HG03095 (cell line): ENCODE data around the gene DYSF.

ENCODE experiments used
- ATAC-seq: cut with Tn5 transposase; IDR thresholded peaks from one replicate; pipeline ENCODE4 v1.9.1; 2021; ENCODE audit warnings: moderate library complexity; ENCODE audit not compliant: unreplicated experiment

Gene DYSF

DNA sequence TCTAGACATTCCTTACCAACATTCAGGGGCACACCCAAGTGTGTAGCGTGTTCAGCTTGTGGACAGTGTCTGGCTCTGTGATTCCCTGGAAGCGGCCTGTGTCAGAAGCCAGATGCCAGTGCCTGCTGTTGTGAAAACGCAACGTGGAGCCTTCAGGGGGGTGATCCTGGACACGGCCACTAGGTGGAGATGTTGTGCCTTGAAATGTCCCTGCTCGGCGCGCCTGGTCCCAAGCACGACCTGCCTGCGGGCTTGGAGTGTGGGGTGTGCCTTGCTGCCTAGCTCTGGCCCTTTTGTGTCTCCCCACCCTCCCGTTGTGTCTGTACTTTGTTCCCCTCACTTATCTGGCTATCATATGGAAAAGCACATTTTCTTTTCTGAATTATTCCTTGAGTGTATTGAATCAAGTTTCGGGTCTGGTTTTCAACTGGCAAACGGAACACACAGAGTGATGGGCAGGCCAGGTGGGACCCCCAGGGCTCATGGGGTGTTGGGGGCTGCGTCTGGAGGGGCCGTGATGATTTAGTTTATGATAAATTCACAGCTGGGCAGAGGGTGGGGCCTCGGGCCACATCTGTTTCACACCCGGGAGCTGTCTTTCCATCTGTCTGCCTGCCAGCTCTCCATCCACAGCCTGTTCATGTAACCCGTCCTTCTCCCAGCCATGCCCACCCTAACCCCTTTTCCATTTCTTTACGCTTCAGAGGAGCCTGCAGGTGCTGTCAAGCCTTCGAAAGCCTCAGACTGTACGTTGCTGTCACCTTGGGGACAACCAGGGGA, 95.5 kb downstream of the DYSF start:
- ATAC-seq = no peak

GRCh38 chr2:71550801-71551630, 97.7 kb downstream of the DYSF start:
- no peak for ATAC-seq

DNA sequence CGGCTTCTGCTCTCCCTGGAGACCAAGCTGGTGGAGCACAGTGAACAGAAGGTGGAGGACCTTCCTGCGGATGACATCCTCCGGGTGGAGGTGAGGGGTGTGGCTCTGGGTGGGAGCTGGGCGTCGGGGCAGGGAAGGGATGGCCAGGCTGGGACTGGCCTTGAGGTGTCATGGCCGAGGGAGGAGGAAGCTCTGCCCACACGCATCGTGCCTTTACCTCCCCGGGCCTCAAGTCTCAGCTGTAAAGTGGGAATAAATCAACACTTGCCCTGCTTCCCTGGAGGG, 98.2 kb downstream of the DYSF start:
- no peak for ATAC-seq

- ATAC-seq = no peak
Observed at GRCh38 chr2:71552356-71552755, 99.0 kb downstream of the DYSF start.

DNA sequence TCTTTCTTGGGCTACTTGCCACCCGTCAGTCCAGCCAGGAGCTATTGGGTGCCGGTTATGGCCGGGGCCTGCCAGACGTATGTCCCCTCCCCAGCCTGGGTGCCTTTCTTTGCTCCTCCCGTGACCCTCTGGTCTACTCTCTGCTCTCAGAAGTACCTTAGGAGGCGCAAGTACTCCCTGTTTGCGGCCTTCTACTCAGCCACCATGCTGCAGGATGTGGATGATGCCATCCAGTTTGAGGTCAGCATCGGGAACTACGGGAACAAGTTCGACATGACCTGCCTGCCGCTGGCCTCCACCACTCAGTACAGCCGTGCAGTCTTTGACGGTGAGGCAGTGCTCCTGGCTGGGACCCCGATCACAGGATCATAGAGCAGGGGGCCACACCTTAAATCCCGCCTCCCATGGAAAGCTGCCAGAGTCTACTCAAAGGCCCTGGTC, 99.5 kb downstream of the DYSF start:
- no peak for ATAC-seq

GRCh38 chr2:71554028-71554705, 100.8 kb downstream of the DYSF start:
- ATAC-seq = no peak

DNA sequence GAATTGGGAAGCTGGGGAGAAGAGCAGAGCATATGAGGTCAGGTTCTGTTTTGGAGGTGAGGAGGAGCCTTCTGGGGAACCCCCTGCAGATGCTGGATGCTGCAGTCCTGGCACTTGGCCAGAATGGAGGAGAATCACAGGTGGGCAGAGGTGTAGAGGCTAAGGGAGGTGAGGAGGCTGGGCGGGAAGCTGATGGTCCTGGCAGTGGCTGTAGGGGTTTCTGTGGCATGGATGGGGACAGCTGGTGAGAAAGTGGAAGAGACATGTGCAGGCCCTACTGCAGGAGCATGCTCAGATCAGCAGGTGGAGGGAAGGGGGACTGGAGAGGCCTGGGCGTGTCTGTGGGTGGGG, 101.3 kb downstream of the DYSF start:
- no peak for ATAC-seq

- ATAC-seq = no peak
Observed at GRCh38 chr2:71555798-71556454, 102.6 kb downstream of the DYSF start.

DNA sequence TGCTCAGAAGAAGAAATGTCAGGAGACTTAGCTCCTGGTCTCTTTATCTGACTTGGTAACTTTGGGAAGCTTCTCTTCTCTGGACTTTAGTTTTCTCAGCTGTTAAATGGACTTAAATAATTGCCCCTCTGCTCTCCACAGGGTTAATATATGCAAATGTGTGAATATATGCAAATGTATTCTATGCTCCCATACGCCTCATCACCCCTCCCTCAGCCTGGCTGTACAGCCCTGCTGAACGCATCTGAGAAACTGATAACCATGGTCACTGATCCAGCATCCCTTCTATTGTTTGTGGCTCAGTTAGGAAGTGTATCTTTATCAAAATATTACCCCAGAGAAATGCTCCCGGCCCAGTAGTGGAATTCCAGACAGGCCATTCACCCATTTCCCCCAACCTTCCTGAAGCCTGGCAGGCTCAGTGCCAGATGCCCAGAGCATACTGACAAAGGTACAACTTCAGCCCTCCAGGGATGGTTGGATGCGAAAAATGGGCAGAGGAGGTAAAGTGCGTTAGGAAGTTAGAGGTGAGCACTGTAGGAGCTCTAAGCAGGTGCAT, 103.4 kb downstream of the DYSF start:
- ATAC-seq = no peak

GRCh38 chr2:71557321-71557720, 104.0 kb downstream of the DYSF start:
- no peak for ATAC-seq

GRCh38 chr2:71558300-71559051, 105.1 kb downstream of the DYSF start:
- no peak for ATAC-seq

DNA sequence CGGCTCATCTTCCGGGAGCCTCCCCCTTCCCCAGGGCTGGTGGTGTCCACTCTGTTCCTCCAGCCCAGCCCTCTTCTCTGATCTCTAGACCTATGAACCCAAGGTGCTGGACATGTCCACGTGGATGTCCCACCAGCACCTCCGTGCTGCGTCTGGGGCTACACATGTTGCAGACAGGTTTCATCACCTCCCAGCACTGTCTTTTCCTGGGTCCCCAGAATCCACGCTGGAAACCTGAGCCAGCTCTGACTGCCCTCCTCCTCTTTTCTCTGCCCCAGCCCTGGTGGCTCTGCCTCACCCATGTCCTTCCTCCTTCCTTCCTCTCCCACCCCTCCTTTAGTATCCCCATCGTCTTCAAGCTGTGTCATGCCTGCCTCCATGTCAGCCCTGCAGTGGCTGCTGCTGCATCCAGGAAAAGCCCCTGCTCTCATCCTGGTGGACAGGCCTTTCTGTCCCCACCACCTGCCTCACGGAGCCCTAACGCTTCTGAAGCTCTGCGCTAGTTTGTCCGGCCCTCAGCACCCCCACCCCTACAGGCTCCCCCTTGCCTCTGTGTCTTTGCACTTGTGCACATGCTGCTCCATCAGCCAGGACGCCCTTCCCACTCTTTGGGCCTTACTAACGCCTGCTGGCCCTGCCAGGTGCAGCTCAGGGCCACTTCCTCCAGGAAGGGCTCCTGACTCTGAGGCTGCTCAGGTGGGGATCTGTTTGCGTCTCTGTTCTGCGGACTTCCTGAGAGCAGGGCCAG, 105.9 kb downstream of the DYSF start:
- ATAC-seq = no peak

GRCh38 chr2:71559828-71560637, 106.7 kb downstream of the DYSF start:
- ATAC-seq = no peak

DNA sequence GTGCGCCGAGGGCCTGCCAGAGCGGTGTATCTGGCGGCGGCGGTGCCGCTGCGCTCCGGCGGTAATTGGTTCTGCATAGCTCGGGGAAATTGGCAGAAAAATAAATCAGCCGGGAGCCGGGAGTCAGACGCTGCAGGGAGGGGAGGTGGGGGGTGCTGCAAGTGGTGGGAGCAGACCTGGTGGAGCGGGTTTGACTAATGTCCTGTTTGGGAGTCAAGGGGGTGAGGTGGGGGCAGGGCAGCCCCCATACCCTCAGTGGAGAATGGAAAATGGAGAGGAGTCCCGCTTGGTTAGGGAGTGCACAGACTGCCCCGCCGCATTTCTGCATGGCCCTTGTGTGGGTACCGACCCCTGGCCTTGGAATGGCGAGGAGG, 107.3 kb downstream of the DYSF start:
- no peak for ATAC-seq

DNA sequence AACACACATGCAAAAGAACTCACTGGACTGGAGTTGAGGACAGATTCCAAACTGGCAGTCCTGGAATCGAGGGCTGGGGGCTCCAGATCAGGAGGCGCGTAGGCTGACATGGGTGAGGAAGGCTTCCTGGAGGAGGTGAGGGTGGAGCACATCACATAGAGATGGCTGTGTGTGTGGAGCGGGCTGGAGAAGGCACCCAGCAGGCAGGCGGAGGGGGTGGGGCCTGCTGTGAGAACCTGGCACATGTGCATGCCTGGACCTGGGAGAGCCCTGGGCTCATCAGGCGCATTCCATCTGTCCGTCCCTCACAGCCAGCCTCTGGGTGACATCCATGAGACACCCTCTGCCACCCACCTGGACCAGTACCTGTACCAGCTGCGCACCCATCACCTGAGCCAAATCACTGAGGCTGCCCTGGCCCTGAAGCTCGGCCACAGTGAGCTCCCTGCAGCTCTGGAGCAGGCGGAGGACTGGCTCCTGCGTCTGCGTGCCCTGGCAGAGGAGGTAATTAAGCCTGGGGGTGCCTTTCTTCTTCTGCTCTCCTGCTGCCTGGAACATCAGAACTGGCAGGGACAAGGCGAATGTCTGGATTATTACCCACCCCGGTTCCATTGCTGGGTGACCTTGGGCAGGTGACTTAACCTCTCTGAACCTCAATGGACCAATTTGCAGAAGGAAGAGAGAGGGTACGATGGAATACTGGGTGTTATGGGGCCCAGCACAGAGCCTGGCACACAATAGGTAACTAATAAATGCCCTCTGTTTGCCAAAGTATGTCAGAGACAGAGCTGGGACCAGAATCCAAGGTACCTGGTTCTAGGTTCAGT, 108.3 kb downstream of the DYSF start:
- no peak for ATAC-seq

DNA sequence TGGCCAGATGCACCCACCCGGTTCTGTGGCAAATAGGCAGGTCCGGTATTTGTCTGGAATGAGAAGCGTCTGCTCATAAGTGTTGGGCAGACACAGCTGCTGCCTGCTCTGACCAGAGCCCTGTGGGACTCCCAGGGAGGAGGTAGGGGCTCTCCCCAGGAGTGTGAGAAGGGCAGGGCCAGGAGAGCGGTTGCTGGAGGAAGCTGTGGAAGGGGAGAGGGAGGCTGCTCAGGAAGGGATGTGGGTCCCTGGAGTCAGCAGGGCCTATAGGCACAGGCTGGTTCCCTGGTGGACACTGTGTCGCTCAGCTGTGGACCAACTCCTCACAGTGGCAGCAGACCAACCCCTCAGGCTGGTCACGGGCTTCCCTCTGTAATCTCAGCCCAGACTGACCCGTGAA, 109.2 kb downstream of the DYSF start:
- ATAC-seq = no peak

DNA sequence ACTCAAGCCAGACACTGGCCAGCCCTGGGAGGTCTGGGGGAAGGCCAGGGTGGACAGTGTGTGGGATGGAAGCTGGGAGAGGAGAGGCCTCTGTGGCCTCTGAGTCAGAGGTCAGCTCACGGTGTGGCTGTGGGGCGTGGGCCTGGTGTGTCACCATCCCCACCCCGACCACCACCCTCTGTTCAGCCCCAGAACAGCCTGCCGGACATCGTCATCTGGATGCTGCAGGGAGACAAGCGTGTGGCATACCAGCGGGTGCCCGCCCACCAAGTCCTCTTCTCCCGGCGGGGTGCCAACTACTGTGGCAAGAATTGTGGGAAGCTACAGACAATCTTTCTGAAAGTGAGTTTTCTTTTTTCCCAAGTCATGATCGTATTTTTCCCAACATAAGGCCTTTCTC, 110.5 kb downstream of the DYSF start:
- ATAC-seq = no peak

DNA sequence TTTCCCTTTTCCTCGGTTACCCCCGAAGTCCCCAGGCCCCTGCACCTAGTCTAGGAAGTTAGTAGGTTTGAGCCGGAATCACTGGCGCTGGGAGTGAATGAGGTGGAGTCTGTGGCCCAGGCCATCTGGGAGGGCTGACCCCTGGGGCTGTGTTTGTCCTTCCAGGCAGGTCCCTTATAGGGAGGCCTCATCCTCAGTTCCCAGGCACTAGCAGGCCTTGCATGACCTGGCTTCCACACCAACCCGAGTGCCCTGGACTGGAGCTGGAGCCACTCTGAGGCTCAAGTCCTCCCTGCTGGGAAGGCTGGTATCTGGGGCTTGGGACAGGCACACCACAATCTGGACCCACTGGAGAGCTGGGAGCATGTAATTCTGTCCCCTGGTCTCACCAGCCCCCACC, 111.0 kb downstream of the DYSF start:
- no peak for ATAC-seq
